ENCODE results near the gene GLI3. TPM values are rescaled to one million over a fixed set of nuclear protein-coding genes. Genes with fewer than 3 reads are reported as not detected.

The GLI3 gene
- 1.4 and 3.3 TPM in 2 replicates for total RNA-seq

GRCh38 chr7:42236976-42237810 lies at the start of gene GLI3:
GLI3 (minus strand) TSS chr7:42237209; CDS start chr7:42223253, 13,956 bp downstream.

